Fibroblast of lung (primary cell): ENCODE measurements around the gene TMEM9. TPM values are rescaled to one million over a fixed set of nuclear protein-coding genes. Genes with fewer than 3 reads are reported as not detected.

Experiments used
- DNase-seq, 2 donors: peaks; one replicate each; pipeline versions ENCODE4 v3.0.0 to v3.0.0-alpha.2; 2010; ENCODE audit warnings: low read depth in 2 of 2
- H2AFZ ChIP-seq: 2 replicates; pipeline ENCODE4 v1.5.1; 2012; ENCODE audit warnings: low read length, control low read depth, inconsistent platforms
- H3K27ac ChIP-seq: 2 replicates; pipeline ENCODE4 v1.5.1; 2011; ENCODE audit warnings: low read length, control low read depth; ENCODE audit not compliant: insufficient read depth
- H3K27me3 ChIP-seq: 2 replicates; pipeline ENCODE4 v1.5.1; 2011; ENCODE audit warnings: mild to moderate bottlenecking, low read length; ENCODE audit not compliant: control insufficient read depth, insufficient read depth
- H3K36me3 ChIP-seq: 2 replicates; pipeline ENCODE4 v1.5.1; 2011; ENCODE audit warnings: low read length; ENCODE audit not compliant: control insufficient read depth, insufficient read depth
- H3K4me1 ChIP-seq: 2 replicates; pipeline ENCODE4 v1.5.1; 2011; ENCODE audit warnings: low read length; ENCODE audit not compliant: control insufficient read depth, insufficient read depth; ENCODE audit errors: extremely low read depth
- H3K4me2 ChIP-seq: 2 replicates; pipeline ENCODE4 v1.5.1; 2011; ENCODE audit warnings: low read length, control low read depth; ENCODE audit not compliant: insufficient read depth; ENCODE audit errors: extremely low read depth
- H3K4me3 ChIP-seq, 4 experiments: fragments of 200-600 bp in 1 of 4; sonication (generic) in 1 of 4; replicated peaks in 1 of 4; 2 replicates each; pipeline ENCODE4 v1.5.1; 2011 to 2016; ENCODE audit warnings: low read length in 4 of 4, low read depth in 3 of 4, mild to moderate bottlenecking in 3 of 4, control low read depth in 2 of 4, inconsistent platforms in 1 of 4, mixed read lengths in 1 of 4; ENCODE audit not compliant: insufficient read depth in 1 of 4; ENCODE audit errors: control extremely low read depth in 1 of 4
- H3K79me2 ChIP-seq: 2 replicates; pipeline ENCODE4 v1.5.1; 2012; ENCODE audit warnings: mild to moderate bottlenecking, low read length, inconsistent platforms; ENCODE audit not compliant: control insufficient read depth, insufficient read depth
- H3K9ac ChIP-seq: 2 replicates; pipeline ENCODE4 v1.5.1; 2011; ENCODE audit warnings: mild to moderate bottlenecking, low read length, control low read depth; ENCODE audit not compliant: insufficient read depth
- H3K9me3 ChIP-seq: 2 replicates; pipeline ENCODE4 v1.5.1; 2012; ENCODE audit warnings: low read depth, low read length; ENCODE audit not compliant: control insufficient read depth, insufficient read depth
- H4K20me1 ChIP-seq: 2 replicates; pipeline ENCODE4 v1.5.1; 2011; ENCODE audit warnings: low read length; ENCODE audit not compliant: control insufficient read depth, insufficient read depth; ENCODE audit errors: extremely low read depth
- CTCF ChIP-seq, 2 donors: IDR thresholded peaks in 1 of 2; conservative IDR thresholded peaks in 1 of 2; 1 replicate in 1 of 2; 2 replicates in 1 of 2; pipeline ENCODE4 v1.5.1; 2011 to 2012; ENCODE audit warnings: low read length in 2 of 2, control low read depth in 1 of 2, inconsistent platforms in 1 of 2, low read depth in 1 of 2, mild to moderate bottlenecking in 1 of 2
- EZH2 ChIP-seq: IDR thresholded peaks from 2 replicates; pipeline ENCODE4 v1.5.1; 2012; ENCODE audit warnings: low read length, control low read depth, mild to moderate bottlenecking; ENCODE audit errors: missing control alignments
- polyA plus RNA-seq, 2 donors: library from polyadenylated mRNA; depleted of rRNA in 1 of 2; stranded (reverse) in 1 of 2; unstranded in 1 of 2; fragments of >200 nt; gene quantifications; 2 replicates each; pipeline ENCODE4 v1.2.1, GENCODE V29; 2011 to 2012; ENCODE audit warnings: missing spikeins in 1 of 2
- total RNA-seq: library from RNA; depleted of rRNA; stranded (reverse); fragments of >200 nt; gene quantifications from 2 replicates; pipeline ENCODE4 v1.2.1, GENCODE V29; 2014

TMEM9 gene
- total and polyA plus RNA-seq, 2 donors (not counting 1 experiment from before 2014, with no cell fraction given) = 58.2 to 91.0 TPM

GRCh38 chr1:201142011-201142848 lies 12.0 kb downstream of the TMEM9 start:
- Histone ChIP-seq H3K9me3 (no peaks in the 10 kb centered on the region), H3K36me3 (peaks cover 19% of the 10 kb centered on the region), H3K9ac (no peak overlapping the region), H3K27ac (no peak overlapping the region), H3K4me1 (peaks cover 5% of the 10 kb centered on the region), H3K79me2 (no peaks in the 10 kb centered on the region), H3K4me2 (no peak overlapping the region), H3K27me3 (no peaks in the 10 kb centered on the region), H3K4me3 (no peak overlapping the region), H2AFZ (no peak overlapping the region), H4K20me1 (no peaks in the 10 kb centered on the region)
- no peak for TF ChIP-seq EZH2
- TF ChIP-seq CTCF (conservative IDR thresholded peaks at IDR 0.05 in 1 of 2, IDR thresholded peaks at IDR 0.05 in 1 of 2; ENCODE audit: low read depth in 1 of 2, low read length in 2 of 2) = no peak
- DNase-seq = no peak

GRCh38 chr1:201141418-201141817 lies 12.9 kb downstream of the TMEM9 start:
- Histone ChIP-seq H3K9me3 (no peaks in the 10 kb centered on the region), H3K27ac (no peak overlapping the region), H4K20me1 (no peaks in the 10 kb centered on the region), H3K4me3 (no peak overlapping the region), H3K36me3 (peaks cover 16% of the 10 kb centered on the region), H3K4me2 (no peak overlapping the region), H3K9ac (no peak overlapping the region), H3K79me2 (no peaks in the 10 kb centered on the region), H3K4me1 (peaks cover 13% of the 10 kb centered on the region), H2AFZ (no peak overlapping the region), H3K27me3 (no peaks in the 10 kb centered on the region)
- no peak for DNase-seq
- TF ChIP-seq EZH2 (no peak), CTCF (conservative IDR thresholded peaks at IDR 0.05 in 1 of 2, IDR thresholded peaks at IDR 0.05 in 1 of 2; ENCODE audit: low read depth in 1 of 2, low read length in 2 of 2) (no peak)

- Histone ChIP-seq H2AFZ (no peak overlapping the region), H4K20me1 (no peaks in the 10 kb centered on the region), H3K4me3 (no peak overlapping the region), H3K9me3 (no peaks in the 10 kb centered on the region), H3K4me2 (no peak overlapping the region), H3K9ac (no peak overlapping the region), H3K36me3 (peaks cover 13% of the 10 kb centered on the region), H3K4me1 (peaks cover 13% of the 10 kb centered on the region), H3K79me2 (no peaks in the 10 kb centered on the region), H3K27ac (no peak overlapping the region), H3K27me3 (no peaks in the 10 kb centered on the region)
- TF ChIP-seq EZH2 = no peak
- TF ChIP-seq CTCF (conservative IDR thresholded peaks at IDR 0.05 in 1 of 2, IDR thresholded peaks at IDR 0.05 in 1 of 2; ENCODE audit: low read depth in 1 of 2, low read length in 2 of 2) = no peak
- DNase-seq = no peak
These were observed 13.4 kb downstream of the TMEM9 start for GRCh38 chr1:201140941-201141260.
